ENCODE measurements around the gene GPR152.
"Not testable (repeated sequence)": the region's sequence is repeated elsewhere in the genome, so short reads cannot be mapped to it uniquely, and the experiment has no call there.

Gene GPR152

DNA sequence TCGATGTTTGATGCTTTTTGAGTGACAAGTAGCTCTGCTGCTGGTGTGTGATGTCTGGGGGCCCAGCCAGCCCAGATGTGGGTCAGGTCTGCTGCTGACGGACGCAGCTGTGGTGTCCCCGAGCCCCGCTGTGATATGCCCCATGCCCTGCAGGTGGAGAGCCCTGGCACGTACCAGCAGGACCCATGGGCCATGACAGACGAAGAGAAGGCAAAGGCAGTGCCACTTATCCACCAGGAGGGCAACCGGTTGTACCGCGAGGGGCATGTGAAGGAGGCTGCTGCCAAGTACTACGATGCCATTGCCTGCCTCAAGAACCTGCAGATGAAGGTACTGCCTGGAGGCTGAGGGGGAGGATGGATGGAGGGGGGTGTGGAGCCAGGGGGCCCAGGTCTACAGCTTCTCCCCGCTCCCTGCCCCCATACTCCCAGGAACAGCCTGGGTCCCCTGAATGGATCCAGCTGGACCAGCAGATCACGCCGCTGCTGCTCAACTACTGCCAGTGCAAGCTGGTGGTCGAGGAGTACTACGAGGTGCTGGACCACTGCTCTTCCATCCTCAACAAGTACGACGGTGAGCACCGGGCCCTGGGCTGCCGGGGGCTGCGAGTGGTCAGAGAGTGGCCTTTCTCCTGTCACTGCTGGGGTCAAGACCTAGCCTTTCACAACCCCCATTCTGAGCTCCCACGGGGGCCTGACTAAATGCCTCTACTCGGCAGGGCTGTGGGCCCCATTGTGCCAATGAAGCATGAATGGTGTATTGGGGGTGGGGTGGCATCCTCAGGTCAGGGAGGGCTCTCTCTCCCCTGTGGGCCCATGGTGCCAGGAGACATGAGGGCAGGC, 37.6 kb upstream of the GPR152 start:
- H3K4me3 ChIP-seq: no peak overlapping the region
- H3K27ac ChIP-seq: no peak overlapping the region

DNA sequence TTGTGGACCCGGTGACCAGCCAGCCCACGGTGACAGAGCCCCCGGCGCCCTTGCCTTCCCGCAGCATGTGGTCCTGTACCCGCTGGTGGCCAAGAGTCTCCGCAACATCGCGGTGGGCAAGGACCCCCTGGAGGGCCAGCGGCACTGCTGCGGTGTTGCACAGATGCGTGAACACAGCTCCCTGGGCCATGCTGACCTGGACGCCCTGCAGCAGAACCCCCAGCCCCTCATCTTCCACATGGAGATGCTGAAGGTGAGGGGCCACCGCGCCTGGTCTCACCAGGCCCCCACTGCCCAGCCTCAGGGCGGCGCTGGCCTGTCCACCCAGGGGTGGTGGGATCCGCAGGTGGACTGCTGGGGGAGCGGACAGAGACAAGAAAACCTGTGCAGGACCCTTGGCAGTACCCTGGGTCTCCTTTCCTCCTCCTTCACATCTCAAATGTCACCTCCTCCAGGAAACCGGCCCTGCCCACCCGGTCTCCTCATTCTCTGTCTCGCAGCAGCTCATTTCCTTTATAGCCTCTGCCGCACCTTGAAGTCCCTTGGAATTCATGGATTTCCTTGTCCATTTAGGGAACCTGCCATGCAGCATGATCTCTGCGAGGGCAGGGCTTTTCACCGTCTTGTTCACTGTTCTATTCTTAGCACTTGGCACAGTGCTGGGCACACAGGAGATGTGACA, 36.8 kb upstream of the GPR152 start:
- Histone ChIP-seq H3K27ac (peak overlapping the region in 1 of 21 experiments; percentile 37), H3K4me3 (no peak overlapping the region)

DNA sequence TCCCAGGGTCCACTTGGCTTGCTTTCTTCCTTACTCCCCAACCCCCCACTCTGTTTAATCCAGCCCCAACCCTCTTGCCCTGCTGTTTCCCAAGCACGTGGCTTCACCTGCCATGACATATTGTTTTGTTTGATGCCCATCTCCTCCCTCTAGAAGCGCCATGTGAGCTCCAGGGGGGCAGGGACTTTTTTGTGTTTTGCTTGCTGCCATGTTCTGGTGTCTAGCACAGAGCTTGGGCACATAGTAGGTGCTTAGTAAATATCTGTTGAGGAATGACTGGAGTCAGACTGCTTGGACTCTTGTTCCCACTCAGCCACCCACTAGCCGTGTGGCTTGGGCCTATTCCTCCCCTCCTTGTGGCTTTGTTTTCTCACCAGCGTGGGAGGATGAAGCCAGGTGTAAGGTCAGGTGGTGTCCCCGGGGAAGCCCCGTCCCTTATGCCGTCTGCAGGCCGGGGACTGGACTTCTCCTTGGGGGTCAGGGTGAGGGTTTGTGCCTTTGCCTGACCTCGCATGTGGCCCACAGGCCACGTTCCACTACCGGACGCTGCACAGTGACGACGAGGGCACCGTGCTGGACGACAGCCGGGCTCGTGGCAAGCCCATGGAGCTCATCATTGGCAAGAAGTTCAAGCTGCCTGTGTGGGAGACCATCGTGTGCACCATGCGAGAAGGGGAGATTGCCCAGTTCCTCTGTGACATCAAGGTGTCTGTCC, 34.1 kb upstream of the GPR152 start:
- H3K4me3 ChIP-seq: no peak overlapping the region
- peak overlapping the region in 9 of 21 experiments; percentile 8 to 96 (median 46) for H3K27ac ChIP-seq

DNA sequence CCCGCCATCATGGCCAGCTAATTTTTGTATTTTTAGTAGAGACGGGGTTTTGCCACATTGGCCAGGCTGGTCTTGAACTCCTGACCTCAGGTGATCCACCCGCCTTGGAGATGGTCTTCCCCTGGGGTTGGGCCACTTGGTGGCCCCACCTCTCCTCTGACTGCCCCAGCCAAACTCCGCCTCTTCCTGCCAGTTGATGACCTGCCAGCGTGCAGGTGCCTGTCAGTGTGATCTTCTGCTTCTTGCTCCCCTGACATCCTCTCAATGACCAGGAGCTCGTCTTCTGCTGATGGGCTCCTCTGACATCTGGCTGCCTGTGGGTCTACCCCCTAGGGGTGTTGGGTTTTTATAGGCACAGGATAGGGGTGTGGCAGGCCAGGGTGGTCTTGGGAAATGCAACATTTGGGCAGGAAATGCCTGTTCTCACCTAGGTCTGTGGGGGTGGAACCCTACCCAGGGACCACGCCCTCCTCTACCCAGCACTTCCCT, 33.4 kb upstream of the GPR152 start:
- H3K4me3 ChIP-seq: not testable (repeated sequence)
- peak overlapping the region in 7 of 21 experiments; percentile 29 to 96 (median 63) for H3K27ac ChIP-seq

DNA sequence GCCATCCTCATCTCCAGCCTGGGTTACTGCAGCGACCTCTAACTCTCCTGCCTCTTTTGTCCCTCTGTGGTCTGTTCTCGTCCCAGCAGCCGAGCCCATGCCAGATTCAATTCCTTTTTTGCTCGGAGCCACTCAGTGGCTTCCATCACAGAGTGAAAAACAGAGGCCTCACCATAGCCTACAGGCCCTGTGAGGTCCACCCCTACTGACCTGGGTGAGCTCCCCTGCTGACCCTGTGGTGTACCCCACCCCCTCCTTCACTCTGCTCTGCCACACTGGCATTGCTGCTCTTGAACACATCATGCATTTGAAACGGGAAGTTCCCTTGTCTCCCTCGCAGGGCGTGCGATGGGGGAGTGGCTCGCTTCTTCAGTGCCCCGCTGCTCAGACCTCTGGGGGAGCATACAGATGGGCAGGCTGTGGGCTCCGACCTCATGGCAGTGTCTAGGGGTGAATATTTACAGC, 32.4 kb upstream of the GPR152 start:
- H3K27ac ChIP-seq: peak overlapping the region in 15 of 21 experiments; percentile 13 to 96 (median 84)
- H3K4me3 ChIP-seq: peak overlapping the region in 2 of 7 experiments; percentile 17 to 49

DNA sequence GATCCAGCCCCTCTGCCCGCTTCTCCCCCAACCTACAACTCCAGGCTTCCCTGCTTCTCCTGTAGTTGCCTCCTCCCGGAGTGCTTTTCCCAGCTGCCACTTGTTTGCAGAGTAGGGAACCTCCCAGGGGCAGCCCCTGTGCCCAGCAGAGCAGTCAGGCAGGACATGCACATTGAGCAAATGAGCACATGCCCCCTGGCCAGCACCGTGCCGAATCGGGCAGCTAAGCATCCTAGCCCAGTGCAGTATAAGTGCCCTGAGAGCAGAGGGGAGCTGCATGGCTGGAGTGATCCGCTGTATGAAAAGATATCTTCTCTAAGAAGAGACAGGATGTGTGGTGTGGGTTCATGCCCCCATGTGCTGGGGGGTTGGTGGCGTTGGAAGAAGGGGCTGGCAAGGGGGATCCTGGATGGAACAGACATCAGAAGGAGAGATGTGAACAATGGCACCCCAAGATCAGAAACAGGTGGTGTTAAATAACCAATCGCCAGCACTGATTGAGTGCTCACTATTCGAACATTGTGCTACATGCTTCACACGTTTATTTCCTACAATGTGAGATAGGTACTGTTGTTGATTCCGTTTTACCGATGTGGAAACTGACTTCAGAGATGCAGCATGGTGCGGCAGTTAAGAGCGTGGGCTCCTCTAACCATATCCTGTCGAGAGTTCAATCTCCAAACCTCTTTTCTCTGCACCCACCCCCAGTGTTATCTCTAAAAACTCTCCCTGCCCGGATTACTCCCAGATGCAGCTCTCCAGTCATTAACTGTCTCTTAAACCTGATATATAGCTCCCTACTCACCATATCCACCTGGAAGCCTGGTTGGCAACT, 31.5 kb upstream of the GPR152 start:
- peak overlapping the region in 17 of 21 experiments; percentile 9 to 96 (median 84) for H3K27ac ChIP-seq
- peak overlapping the region; percentile 30 to 50 (median 44) for H3K4me3 ChIP-seq

DNA sequence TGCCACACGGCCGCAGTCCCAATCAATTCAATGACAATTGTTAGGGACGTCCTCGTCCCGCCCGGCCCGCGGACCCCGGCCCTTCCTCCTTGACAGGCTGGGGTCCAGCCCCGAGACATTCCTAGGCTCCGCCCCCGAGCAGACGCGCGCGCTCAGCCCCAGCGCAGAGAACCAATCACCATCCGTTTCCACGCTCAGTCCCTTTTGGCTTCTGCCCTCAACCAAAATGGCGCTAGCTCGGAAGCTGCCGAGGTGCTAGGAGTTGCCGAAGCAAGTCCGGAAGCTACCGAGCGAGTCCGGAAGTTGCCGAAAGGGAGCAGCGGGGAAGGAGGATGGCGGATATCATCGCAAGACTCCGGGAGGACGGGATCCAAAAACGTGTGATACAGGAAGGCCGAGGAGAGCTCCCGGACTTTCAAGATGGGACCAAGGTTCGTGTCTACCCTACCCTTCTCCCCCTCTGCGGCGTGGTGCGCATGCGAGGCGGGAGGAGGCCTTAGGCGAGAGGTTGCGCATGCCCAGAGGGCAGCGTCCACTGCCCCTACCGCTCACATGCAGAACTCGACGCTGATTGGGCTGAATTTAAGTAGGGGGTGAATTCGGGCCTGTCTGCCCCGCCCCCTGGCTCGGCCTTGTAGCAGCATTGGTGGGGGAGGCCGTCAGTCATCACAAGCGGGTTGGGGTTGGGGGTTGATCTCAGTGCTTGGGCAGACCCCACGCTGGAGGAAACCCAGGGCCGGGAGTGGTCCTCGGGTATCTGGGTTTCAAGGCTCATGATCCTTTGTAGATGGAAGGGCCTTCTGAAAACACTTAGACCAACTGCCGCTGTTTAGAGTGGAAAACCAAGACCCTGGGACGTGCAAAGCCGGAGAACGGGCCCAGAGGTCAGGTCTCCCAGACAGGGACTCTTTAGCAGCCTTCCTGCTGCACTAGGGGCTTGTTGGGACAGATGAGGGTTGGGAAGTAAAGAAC, 30.6 kb upstream of the GPR152 start, which contains the start of gene AIP:
Gene AIP (plus strand): TSS at position 200 of the 972 bp plus-strand sequence. CDS start 133 bp downstream, at position 333.
- Histone ChIP-seq H3K27ac (peak within 1 kb of the TSS in 20 of 21 experiments; percentile 22 to 96 (median 84)), H3K4me3 (peak within 1 kb of the TSS; percentile 30 to 50 (median 44))

DNA sequence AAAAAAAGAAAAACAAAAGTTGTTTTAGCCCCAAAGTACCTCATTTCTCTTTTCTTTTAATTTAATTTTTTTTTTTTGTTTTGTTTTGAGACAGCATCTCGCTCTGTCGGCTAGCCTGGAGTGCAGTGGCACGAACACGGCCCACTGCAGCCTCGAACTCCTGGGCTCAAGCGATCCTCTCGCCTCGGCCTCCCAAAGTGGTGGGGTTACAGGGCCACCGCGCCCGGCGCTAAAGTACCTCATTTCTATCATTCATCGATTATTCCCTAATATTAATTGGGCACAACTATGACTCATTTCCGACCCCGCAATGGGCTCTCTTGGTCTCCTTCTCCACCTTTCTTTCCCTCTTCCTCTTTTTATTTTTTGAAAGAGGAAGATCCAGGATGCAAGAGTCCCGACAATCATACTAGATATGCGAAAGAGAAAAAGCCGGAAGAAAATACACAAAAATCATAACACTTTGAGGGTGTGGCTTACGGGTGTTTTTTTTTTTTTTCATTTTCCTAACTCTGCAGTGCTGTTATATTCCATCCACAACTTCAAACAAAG, 29.8 kb upstream of the GPR152 start:
- Histone ChIP-seq H3K27ac (peak overlapping the region in 20 of 21 experiments; percentile 7 to 96 (median 84)), H3K4me3 (peak overlapping the region; percentile 30 to 50 (median 44))

DNA sequence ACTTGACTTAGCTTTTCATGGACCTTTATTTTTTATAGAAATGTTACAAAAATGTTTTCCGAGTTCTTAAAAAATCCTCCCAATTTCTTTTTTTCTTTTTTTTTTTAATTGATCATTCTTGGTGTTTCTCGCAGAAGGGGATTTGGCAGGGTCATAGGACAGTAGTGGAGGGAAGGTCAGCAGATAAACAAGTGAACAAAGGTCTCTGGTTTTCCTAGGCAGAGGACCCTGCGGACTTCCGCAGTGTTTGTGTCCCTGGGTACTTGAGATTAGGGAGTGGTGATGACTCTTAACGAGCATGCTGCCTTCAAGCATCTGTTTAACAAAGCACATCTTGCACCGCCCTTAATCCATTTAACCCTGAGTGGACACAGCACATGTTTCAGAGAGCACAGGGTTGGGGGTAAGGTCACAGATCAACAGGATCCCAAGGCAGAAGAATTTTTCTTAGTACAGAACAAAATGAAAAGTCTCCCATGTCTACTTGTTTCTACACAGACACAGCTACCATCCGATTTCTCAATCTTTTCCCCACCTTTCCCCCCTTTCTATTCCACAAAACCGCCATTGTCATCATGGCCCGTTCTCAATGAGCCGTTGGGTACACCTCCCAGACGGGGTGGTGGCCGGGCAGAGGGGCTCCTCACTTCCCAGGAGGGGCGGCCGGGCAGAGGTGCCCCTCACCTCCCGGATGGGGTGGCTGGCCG, 25.0 kb upstream of the GPR152 start:
- not testable (repeated sequence) for H3K4me3 ChIP-seq, H3K27ac ChIP-seq

DNA sequence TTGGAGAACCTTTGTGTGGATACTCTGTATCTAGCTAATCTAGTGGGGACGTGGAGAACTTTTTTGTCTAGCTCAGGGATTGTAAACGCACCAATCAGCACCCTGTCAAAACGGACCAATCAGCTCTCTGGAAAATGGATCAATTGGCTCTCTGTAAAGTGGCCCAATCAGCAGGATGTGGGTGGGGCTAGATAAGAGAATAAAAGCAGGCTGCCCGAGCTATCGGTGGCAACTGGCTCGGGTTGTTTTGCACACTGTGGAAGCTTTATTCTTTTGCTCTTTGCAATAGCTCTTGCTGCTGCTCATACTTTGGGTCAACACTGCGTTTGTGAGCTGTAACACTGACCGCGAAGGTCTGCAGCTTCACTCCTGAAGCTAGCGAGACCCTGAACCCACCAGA, 24.2 kb upstream of the GPR152 start:
- H3K27ac ChIP-seq, H3K4me3 ChIP-seq: not testable (repeated sequence)

DNA sequence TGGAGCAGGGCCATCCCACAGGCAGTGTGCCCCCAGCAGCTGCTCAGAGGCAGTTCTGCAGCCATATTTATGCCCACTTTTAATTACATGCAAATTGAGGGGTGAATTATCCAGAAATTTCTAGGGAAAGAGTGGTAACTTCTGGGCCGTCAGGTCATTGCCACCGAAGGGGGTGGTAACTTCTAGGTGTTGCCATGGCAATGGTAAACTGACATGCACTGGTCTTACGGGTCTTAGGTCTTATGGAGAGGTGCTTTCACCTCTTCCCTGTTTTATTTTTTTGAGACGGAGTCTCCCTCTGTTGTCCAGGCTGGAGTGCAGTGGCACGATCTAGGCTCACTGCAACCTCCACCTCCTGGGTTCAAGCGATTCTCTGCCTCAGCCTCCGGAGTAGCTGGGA, 20.4 kb upstream of the GPR152 start:
- no peak overlapping the region for H3K27ac ChIP-seq
- no peak overlapping the region for H3K4me3 ChIP-seq

DNA sequence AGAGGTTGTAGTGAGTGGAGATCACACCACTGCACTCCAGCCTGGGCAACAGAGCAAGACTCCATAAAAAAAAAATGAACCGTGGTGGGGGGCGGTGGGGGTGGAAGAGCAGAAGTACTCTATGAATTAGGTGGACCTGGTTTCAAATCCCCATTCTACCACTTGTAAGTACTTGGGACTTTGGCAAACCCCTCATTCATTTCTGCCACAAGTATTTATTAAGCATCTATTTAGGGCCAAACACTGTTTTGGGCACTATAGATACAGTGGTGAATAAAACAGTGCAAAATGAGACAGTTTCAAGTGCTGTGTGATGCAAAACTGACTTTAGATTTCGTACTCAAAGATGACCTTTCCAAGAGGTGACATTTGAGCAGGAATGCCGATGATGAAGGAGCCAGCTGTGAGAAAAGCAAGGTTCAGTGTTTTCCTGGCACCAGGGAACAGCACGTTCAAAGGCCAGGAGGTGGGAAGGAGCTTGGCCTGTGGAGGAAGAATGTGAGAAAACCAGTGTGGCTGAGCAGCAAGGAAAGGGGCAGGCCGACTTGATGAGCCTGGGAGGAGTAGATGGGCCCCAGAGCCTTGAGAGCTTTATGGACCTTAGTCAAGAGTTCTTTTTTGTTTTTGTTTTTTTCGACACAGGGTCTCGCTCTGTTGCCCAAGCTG, 17.9 kb upstream of the GPR152 start:
- no peak overlapping the region for H3K4me3 ChIP-seq
- no peak overlapping the region for H3K27ac ChIP-seq

DNA sequence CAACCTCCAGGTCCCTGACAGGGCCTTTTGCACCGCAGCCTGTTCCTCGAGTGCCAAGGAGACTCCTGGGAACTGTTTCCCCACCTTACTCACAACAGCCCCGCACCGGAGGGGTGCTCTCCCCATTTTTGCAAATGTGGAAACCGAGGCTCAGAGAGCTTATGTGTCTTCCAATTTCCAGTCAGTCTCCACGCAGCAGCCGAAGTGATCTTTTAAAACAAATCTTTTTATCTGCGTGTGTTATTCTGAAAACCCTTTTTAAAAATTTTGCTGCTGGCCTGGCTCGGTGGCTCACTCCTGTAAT, 16.9 kb upstream of the GPR152 start:
- Histone ChIP-seq H3K27ac (peak overlapping the region; percentile 48 to 99 (median 95)), H3K4me3 (peak overlapping the region; percentile 62 to 98 (median 82))

DNA sequence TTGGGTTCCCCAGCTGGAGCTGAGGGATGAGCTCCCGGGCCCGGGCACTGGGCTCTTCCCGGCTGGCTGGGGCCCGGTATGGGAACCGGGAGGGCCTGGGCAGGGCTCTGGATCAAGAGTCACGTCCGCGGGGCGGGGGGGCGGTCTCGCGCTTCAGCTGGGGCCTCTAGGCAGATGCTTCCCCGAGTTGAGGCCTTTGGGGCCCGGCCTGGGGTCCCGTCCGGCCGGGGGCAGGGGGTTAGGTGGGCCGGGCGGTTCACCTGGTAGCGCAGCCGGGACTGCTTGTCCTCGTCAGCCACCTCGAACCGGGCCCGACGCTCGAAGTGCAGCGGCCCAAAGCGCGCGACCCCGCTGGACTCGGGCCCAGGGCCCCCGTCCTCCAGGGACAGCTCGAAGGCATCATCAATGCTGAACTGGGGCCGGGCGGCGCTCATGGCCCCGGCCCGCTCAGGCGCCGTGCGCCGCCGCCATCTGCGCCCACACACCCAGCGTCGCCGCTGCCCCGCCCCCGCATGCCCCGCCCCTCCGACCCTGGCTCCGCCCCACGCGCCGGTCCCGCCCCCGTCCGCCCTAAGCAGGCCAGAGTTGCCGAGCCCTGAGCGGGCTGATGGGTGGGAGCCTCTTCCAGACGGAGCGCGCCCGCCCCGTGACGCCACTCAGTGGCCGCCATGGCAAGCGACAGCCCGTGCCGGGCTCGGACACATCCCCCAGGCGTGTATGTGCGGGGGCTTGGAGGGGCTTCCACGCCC, 16.4 kb upstream of the GPR152 start, which contains the start of gene TMEM134:
Gene TMEM134 (minus strand): TSS at position 493 of the 749 bp plus-strand sequence. CDS start 59 bp downstream, at position 434.
- H3K27ac ChIP-seq: peak within 1 kb of the TSS; percentile 87 to 99 (median 96)
- peak within 1 kb of the TSS; percentile 62 to 98 (median 82) for H3K4me3 ChIP-seq

DNA sequence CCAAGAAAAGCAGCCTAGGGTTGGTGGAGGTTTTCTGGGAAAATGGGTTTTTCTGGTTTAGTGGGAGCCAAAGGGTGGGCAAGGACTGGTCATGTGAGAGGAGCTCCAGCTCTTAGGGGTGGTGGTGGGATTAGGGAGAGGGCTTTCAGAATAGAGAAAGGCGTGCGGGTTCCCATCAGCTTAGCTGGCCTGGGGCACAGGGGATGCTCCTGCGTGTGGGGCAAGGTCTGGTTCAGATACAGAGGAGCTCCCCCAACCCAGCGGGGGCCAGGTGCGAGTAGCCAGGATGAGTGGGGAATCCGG, 15.9 kb upstream of the GPR152 start:
- H3K4me3 ChIP-seq: peak overlapping the region; percentile 62 to 98 (median 82)
- peak overlapping the region; percentile 87 to 99 (median 96) for H3K27ac ChIP-seq

DNA sequence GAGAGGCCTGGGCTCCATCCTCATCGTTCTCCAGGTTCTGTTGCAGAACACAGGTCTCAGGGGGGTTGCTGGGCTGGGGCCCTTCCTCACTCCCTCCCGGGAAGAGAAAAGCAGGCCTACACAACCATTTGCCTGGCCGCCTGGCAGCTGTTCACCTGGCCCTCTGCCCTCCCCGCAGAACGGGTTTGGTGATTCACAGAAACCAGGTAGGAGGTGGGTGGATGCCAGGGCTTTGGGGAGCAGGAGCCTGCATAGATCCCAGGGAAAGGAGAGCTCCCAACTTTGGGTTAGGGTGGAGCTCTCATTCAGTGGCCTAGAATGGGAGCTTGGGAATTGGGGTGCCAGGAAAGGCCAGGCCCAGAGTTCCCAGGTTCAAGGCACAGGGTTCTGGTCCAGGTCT, 15.5 kb upstream of the GPR152 start:
- H3K27ac ChIP-seq: peak overlapping the region; percentile 87 to 99 (median 96)

More for the DNA sequence above, 15.5 kb upstream of the GPR152 start:
- H3K4me3 ChIP-seq: peak overlapping the region; percentile 62 to 98 (median 82)
